Brain microvascular endothelial cell (primary cell): Measurements from ENCODE around the gene DDX5.

Experiments
- DNase-seq: peaks from one replicate; pipeline ENCODE4 v3.0.0-alpha.2; 2020
- H3K27ac ChIP-seq: fragments of 250-450 bp; sonication (Bioruptor Pico); 2 replicates; pipeline ENCODE4 v1.5.1; 2020; ENCODE audit warnings: mild to moderate bottlenecking, moderate library complexity
- H3K27me3 ChIP-seq: fragments of 250-450 bp; sonication (Bioruptor Pico); replicated peaks from 2 replicates; pipeline ENCODE4 v1.5.1; 2020; ENCODE audit warnings: mild to moderate bottlenecking
- H3K36me3 ChIP-seq: fragments of 250-450 bp; sonication (Bioruptor Pico); replicated peaks from 2 replicates; pipeline ENCODE4 v1.5.1; 2020; ENCODE audit warnings: mild to moderate bottlenecking
- H3K4me3 ChIP-seq: 2 replicates; pipeline ENCODE4 v1.5.1; 2011; ENCODE audit warnings: low read depth, mild to moderate bottlenecking, control low read depth, low read length, moderate library complexity
- in situ Hi-C: cut with HindIII; loops from 2 replicates; pipeline ENCODE4 v1.10.0; 2017; ENCODE audit warnings: low sequenced_read_pairs, low pct_ligation_motif_present
- TF ChIP-seq, protein P1 (sequence below): IDR thresholded peaks from 2 replicates; pipeline ENCODE4 v1.5.1; 2011; ENCODE audit warnings: low read depth, mild to moderate bottlenecking, moderate library complexity, low read length, control low read depth, inconsistent platforms; ENCODE audit errors: missing control alignments

Gene DDX5

DNA sequence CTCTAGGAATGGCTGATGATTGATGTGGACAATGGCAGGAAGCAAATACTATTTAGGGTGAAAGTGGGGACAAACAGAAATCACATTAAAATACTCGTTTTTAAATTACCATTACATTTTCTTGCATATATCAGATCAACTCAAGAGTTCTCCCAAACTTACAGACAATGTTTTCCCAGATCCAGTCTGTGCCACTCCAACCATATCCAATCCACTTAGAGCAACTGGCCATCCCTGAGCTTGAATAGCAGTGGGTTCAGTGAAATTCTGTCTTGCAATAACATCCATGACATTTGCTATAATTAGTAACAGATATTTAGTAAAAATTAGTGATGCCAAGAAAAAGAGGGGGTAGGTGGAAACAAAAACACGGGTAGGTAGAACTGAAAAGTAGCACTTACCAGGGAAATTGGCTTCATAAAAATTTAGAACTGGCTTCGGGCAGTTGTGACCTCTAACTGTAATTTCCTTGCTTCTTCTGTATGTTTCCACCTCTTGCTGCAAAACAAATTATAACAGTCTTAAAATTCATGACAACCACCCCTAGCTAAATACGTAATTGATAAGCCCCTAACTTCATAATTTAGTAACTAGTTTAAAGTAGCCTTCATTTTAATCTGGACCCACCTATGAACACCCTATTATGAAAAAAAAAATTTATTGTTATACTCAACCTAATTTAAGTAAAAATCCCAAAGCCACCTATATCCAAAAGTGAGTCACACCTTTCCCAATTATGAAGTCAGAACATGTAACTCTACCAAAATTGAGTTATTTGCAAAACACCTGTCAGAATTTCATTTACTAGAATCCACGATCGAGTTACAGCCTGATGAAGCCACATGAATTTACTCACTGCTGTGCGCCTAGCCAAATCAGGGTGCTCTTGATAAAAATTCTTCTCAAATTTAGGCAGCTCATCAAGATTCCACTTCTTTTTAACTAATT is 2.0 kb downstream of the DDX5 start:
- in situ Hi-C loops, result no loop called here
- no peak overlapping the region for H3K27ac ChIP-seq
- DNase-seq, result no peak
- peak overlapping the region; percentile 97 for H3K4me3 ChIP-seq
- no peaks in the 10 kb centered on the region for H3K27me3 ChIP-seq
- peaks cover 66% of the 10 kb centered on the region for H3K36me3 ChIP-seq
- TF ChIP-seq, protein P1, sequence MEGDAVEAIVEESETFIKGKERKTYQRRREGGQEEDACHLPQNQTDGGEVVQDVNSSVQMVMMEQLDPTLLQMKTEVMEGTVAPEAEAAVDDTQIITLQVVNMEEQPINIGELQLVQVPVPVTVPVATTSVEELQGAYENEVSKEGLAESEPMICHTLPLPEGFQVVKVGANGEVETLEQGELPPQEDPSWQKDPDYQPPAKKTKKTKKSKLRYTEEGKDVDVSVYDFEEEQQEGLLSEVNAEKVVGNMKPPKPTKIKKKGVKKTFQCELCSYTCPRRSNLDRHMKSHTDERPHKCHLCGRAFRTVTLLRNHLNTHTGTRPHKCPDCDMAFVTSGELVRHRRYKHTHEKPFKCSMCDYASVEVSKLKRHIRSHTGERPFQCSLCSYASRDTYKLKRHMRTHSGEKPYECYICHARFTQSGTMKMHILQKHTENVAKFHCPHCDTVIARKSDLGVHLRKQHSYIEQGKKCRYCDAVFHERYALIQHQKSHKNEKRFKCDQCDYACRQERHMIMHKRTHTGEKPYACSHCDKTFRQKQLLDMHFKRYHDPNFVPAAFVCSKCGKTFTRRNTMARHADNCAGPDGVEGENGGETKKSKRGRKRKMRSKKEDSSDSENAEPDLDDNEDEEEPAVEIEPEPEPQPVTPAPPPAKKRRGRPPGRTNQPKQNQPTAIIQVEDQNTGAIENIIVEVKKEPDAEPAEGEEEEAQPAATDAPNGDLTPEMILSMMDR, result no peak

DNA sequence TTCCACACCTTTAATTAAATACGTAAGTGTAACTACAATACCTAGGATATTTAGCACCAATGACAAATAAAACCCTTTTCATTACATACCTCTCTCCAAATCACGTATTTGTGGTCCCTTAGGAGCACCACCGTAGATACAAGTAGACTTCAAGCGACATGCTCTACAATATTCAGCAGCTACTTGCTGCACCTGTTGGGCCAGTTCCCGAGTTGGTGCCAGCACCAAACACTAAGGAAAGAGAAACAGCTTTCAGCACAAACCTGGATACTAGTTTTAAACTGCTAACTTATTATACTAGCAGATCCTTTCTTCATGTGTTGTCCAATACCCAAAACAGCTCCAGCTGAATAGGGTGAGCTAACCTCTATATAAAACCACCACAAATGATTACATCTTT is 2.7 kb downstream of the DDX5 start:
- DNase-seq, result no peak
- in situ Hi-C loops, result no loop called here
- H3K27me3 ChIP-seq, result no peaks in the 10 kb centered on the region
- H3K36me3 ChIP-seq, result peaks cover 71% of the 10 kb centered on the region
- peak overlapping the region; percentile 13 for H3K4me3 ChIP-seq
- H3K27ac ChIP-seq, result no peak overlapping the region
- TF ChIP-seq, protein P1, result no peak

DNA sequence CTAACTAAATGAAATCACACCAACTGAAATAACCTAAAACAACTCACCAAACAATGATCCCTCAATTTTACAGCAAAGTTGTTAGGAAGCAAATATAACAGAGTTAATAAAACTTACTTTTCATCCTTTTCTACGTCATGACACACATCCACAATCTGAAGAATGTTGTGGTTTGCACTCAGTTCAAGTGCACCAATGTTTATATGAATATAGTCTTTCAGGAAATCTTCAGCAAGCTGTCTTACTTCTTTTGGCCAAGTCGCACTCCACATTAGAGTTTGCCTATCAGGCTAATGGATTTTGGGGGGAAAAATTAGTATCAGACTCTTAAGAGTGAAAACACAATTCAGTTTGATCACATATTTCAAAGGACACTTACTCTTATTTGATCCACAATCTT is 3.3 kb downstream of the DDX5 start:
- peaks cover 77% of the 10 kb centered on the region for H3K36me3 ChIP-seq
- H3K27ac ChIP-seq, result peak overlapping the region; percentile 5
- H3K27me3 ChIP-seq, result no peaks in the 10 kb centered on the region
- in situ Hi-C loops, result no loop called here
- TF ChIP-seq, protein P1, result no peak
- no peak overlapping the region for H3K4me3 ChIP-seq
- DNase-seq, result no peak

DNA sequence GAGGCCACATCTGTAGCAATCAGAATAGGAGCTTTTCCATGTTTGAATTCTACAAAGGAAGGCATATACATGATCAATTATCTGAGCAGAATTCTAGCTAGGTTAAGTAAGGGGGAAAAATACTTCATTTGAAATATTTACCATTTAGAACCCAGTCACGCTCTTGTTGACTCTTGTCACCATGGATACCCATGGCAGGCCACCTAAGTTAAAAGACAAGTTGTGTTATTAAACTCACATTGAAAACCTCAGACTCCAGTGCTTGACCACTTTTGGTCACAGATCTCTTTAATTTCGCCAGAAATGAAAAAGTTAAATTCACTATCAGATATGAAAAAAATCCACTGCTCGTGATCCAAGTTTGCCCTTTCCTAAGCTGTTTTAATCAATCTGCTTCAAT is 4.1 kb downstream of the DDX5 start:
- H3K36me3 ChIP-seq, result peaks cover 78% of the 10 kb centered on the region
- TF ChIP-seq, protein P1, result no peak
- no peaks in the 10 kb centered on the region for H3K27me3 ChIP-seq
- H3K27ac ChIP-seq, result peak overlapping the region; percentile 5
- H3K4me3 ChIP-seq, result no peak overlapping the region
- DNase-seq, result no peak
- in situ Hi-C loops, result no loop called here

DNA sequence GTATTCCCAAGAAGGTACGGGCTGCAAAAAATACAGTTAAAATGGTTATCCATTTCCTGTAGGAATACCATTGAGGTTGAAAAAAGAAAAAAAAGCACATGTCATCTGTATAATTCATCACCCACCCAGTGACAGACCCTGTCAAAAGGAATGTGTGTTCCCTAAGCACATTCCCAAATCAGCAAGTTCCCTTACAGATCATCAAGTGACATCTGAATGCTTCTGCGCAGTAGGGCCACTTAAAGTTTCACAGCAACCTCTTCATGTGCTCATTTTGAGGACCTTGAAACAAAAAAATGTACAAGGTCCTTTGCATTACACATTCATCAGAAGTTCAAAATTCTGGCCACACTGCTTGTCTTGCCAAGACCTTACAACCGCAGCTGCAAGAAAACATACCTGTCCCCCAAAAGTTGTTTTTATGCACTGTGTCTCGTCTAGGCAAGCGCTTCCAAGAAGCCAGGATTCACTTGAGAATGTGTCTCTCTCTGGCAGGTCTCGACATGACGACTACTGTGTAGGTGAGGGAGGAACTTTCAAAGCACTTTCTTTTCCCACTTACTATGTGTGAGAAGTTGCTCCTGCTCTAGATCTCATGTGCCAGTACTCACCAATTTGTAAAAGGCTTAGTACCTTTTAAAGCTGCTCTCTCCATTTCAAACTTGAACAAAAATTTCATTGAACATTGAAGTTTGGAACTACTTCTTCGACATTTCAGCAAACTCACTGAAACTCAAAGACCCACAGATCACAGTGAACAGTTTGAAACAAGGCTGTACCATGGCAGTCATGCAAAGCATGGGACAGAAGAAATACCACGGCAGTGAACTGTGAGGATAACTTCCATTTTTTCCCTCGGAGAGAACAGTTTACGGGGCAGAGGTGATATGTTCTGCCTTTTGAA is 5.0 kb downstream of the DDX5 start:
- Histone ChIP-seq H3K27me3 (no peaks in the 10 kb centered on the region), H3K36me3 (peaks cover 78% of the 10 kb centered on the region), H3K4me3 (no peak overlapping the region), H3K27ac (no peak overlapping the region)
- TF ChIP-seq, protein P1, result no peak
- in situ Hi-C loops, result no loop called here
- DNase-seq, result no peak
